ENCODE results near the gene MORN1. TPM values are rescaled to one million over a fixed set of nuclear protein-coding genes. Genes with fewer than 3 reads are reported as not detected.

MORN1 gene
- total and polyA plus RNA-seq, 9 of the 15 experiments (the other 6 are each of a cell fraction or from before 2014, with no cell fraction given): 0.24 to 9.3 (median 4.2) TPM

- Histone ChIP-seq H3K4me1 (replicated peaks in 1 of 2; ENCODE audit: control insufficient read depth in 2 of 2, insufficient read depth in 2 of 2, low read length in 2 of 2) (peaks cover 15 to 71% of the 10 kb centered on the region in 2 experiments), H3K9me1 (ENCODE audit: control insufficient read depth, insufficient read depth, low read length) (no peaks in the 10 kb centered on the region), H3K4me3 (no peak overlapping the region), H3K9ac (ENCODE audit: insufficient read depth in 1 of 2, low read depth in 2 of 2, low read length in 2 of 2) (peak overlapping the region in 1 of 2 experiments; percentile 10; a peak in 1 of 4 replicates), H3K9me3 (replicated peaks; ENCODE audit: control insufficient read depth, insufficient read depth, low read depth, low read length) (no peaks in the 10 kb centered on the region), H3K27me3 (ENCODE audit: control insufficient read depth in 2 of 2, insufficient read depth in 2 of 2, low read length in 2 of 2) (peaks cover 13 to 21% of the 10 kb centered on the region in 2 experiments; a peak in 4 of 5 replicates), H4K20me1 (replicated peaks; ENCODE audit: control insufficient read depth, insufficient read depth, low read length) (peaks cover 8% of the 10 kb centered on the region), H3K79me2 (ENCODE audit: control insufficient read depth, insufficient read depth, low read length) (peaks cover 20% of the 10 kb centered on the region; the same call in 2 of the 3 replicates), H3K27ac (ENCODE audit: extremely low read depth, low read depth, low read length) (no peak overlapping the region), H3K4me2 (ENCODE audit: insufficient read depth, low read length) (no peak overlapping the region), H3K36me3 (ENCODE audit: control insufficient read depth, insufficient read depth, low read length) (no peaks in the 10 kb centered on the region), H2AFZ (ENCODE audit: low read depth, low read length) (no peak overlapping the region)
- ChIA-PET CTCF (ENCODE audit: low intra/inter-chr PET ratio) (interaction anchor here (1.7 kb wide), 1 partner anchor 370 kb away, joined by 5 read pairs; no protein-coding TSS in a partner anchor), POLR2A (interaction anchor here (0.7 to 0.8 kb wide), 2 partner anchors 37 to 77 kb away, joined by 3 to 4 read pairs; no protein-coding TSS in a partner anchor)
- in situ Hi-C loops (cut with MboI) (loop anchor here (10.0 kb wide), 1 partner anchor 218 kb away; the partner anchor contains the start of gene MMEL1), intact Hi-C loops (cut with micrococcal nuclease) (loop anchor here (10.0 kb wide), 2 partner anchors 228 to 1008 kb away; no protein-coding TSS in a partner anchor)
- ATAC-seq (no peak), DNase-seq (ENCODE audit: extremely low read depth in 1 of 4, low spot score in 3 of 4) (no peak), FAIRE-seq (no peak)
- TF ChIP-seq KDM2B (CRISPR knock-in tag; IDR thresholded peaks at IDR 0.05) (no peak), POLR2G (IDR thresholded peaks at IDR 0.05; ENCODE audit: low read depth, low read length) (0 out of 2 replicates have a peak, but pooled peaks have one; percentile 17), ZNF134 (CRISPR knock-in tag; conservative IDR thresholded peaks at IDR 0.05) (peak; percentile 72)
- BruUV-seq (replicated peaks): no TSS peak
- WGBS (ENCODE audit: insufficient coverage, low coverage, missing lambda C conversion rate): 8% methylated on average over 12 of the region's 12 CpGs
Measured at GRCh38 chr1:2416403-2416802, 25.0 kb upstream of the MORN1 start.

- no TSS peak for BruUV-seq (replicated peaks)
- ATAC-seq: no peak
- H3K36me3 ChIP-seq (ENCODE audit: control insufficient read depth, insufficient read depth, low read length): no peaks in the 10 kb centered on the region
- peaks cover 10 to 21% of the 10 kb centered on the region in 2 experiments; a peak in 4 of 5 replicates for H3K27me3 ChIP-seq (ENCODE audit: control insufficient read depth in 2 of 2, insufficient read depth in 2 of 2, low read length in 2 of 2)
- DNase-seq (ENCODE audit: extremely low read depth in 1 of 4, low spot score in 3 of 4): no peak
- H3K4me1 ChIP-seq (replicated peaks in 1 of 2; ENCODE audit: control insufficient read depth in 2 of 2, insufficient read depth in 2 of 2, low read length in 2 of 2): peaks cover 15 to 77% of the 10 kb centered on the region in 2 experiments
- in situ Hi-C loops (cut with MboI) (loop anchor here (10.0 kb wide), 1 partner anchor 219 kb away; the partner anchor contains the start of gene MMEL1), intact Hi-C loops (cut with micrococcal nuclease) (loop anchor here (2.0 to 10.0 kb wide), 3 partner anchors 229 to 1009 kb away; no protein-coding TSS in a partner anchor)
- no peak overlapping the region for H3K27ac ChIP-seq (ENCODE audit: extremely low read depth, low read depth, low read length)
- 19% methylated on average over 18 of the region's 19 CpGs for WGBS (ENCODE audit: insufficient coverage, low coverage, missing lambda C conversion rate)
- peak overlapping the region in 1 of 2 experiments; percentile 33; a peak in 1 of 4 replicates for H3K9ac ChIP-seq (ENCODE audit: insufficient read depth in 1 of 2, low read depth in 2 of 2, low read length in 2 of 2)
- peaks cover 21% of the 10 kb centered on the region; the same call in 2 of the 3 replicates for H3K79me2 ChIP-seq (ENCODE audit: control insufficient read depth, insufficient read depth, low read length)
- no peak for FAIRE-seq
- POLR2A ChIA-PET: interaction anchor here (0.7 to 0.8 kb wide), 2 partner anchors 38 to 78 kb away, joined by 3 to 4 read pairs; no protein-coding TSS in a partner anchor
- no peak overlapping the region for H2AFZ ChIP-seq (ENCODE audit: low read depth, low read length)
- H3K4me2 ChIP-seq (ENCODE audit: insufficient read depth, low read length): no peak overlapping the region
- CTCF ChIA-PET (ENCODE audit: low intra/inter-chr PET ratio): interaction anchor here (1.7 to 4.1 kb wide), 2 partner anchors 132 to 371 kb away, joined by 5 to 36 read pairs; no protein-coding TSS in a partner anchor
- H3K9me1 ChIP-seq (ENCODE audit: control insufficient read depth, insufficient read depth, low read length): no peaks in the 10 kb centered on the region
- H3K9me3 ChIP-seq (replicated peaks; ENCODE audit: control insufficient read depth, insufficient read depth, low read depth, low read length): no peaks in the 10 kb centered on the region
- H3K4me3 ChIP-seq: no peak overlapping the region
- H4K20me1 ChIP-seq (replicated peaks; ENCODE audit: control insufficient read depth, insufficient read depth, low read length): peaks cover 8% of the 10 kb centered on the region
- TF ChIP-seq CBFA2T3 (IDR thresholded peaks at IDR 0.05) (no peak), HEY1 (CRISPR knock-in tag; IDR thresholded peaks at IDR 0.05; ENCODE audit: borderline replicate concordance) (no peak), POLR2G (IDR thresholded peaks at IDR 0.05; ENCODE audit: low read depth, low read length) (no peak), FOXA3 (CRISPR knock-in tag; conservative IDR thresholded peaks at IDR 0.05 in 1 of 2, IDR thresholded peaks at IDR 0.05 in 1 of 2) (no peak), GTF2A2 (tag; IDR thresholded peaks at IDR 0.05) (no peak), RBFOX2 (IDR thresholded peaks at IDR 0.05; ENCODE audit: low read depth, low read length) (0 out of 2 replicates have a peak, but pooled peaks have one; percentile 18), SPI1 (IDR thresholded peaks at IDR 0.05; ENCODE audit: borderline replicate concordance, low read depth, low read length) (peak; percentile 29; the same call in 1 of the 2 replicates), IRF1 (CRISPR knock-in tag; IDR thresholded peaks at IDR 0.05; ENCODE audit: borderline replicate concordance) (no peak), HINFP (tag; conservative IDR thresholded peaks at IDR 0.05; ENCODE audit: low read depth) (no peak), NFRKB (IDR thresholded peaks at IDR 0.05; ENCODE audit: low read depth) (no peak)
Measured at GRCh38 chr1:2415801-2416208, 24.5 kb upstream of the MORN1 start.

Data from K562 (cell line).